Hematopoietic multipotent progenitor cell treated with erythropoietin and hydrocortisone succinate and interleukin-3 and kit ligand, for 17 days (in vitro differentiated cells): ENCODE data around the gene RBMS3.
"Not testable (repeated sequence)": the region's sequence is repeated elsewhere in the genome, so short reads cannot be mapped to it uniquely, and the experiment has no call there.

Experiments used
- DNase-seq: peaks from one replicate; pipeline ENCODE4 v3.0.0-alpha.2; 2015; ENCODE audit warnings: low spot score

Gene RBMS3

GRCh38 chr3:29280404-29281093 lies at the start of gene RBMS3:
Gene RBMS3 (plus strand): TSS chr3:29281071.
- DNase-seq = no peak

- DNase-seq = not testable (repeated sequence)
Observed at GRCh38 chr3:29233126-29233525, 47.7 kb upstream of the RBMS3 start.

- no peak for DNase-seq
Observed at GRCh38 chr3:29236146-29236840, 44.6 kb upstream of the RBMS3 start.

- no peak for DNase-seq
Observed at GRCh38 chr3:29239376-29239775, 41.5 kb upstream of the RBMS3 start.

- DNase-seq = no peak
Observed at GRCh38 chr3:29240248-29240647, 40.6 kb upstream of the RBMS3 start.

- DNase-seq = no peak
Observed at GRCh38 chr3:29240887-29241286, 40.0 kb upstream of the RBMS3 start.

GRCh38 chr3:29241855-29242254 lies 39.0 kb upstream of the RBMS3 start:
- no peak for DNase-seq

GRCh38 chr3:29242296-29242695 lies 38.6 kb upstream of the RBMS3 start:
- no peak for DNase-seq

- no peak for DNase-seq
Observed at GRCh38 chr3:29245441-29245840, 35.4 kb upstream of the RBMS3 start.

- DNase-seq = no peak
Observed at GRCh38 chr3:29247088-29247745, 33.7 kb upstream of the RBMS3 start.

GRCh38 chr3:29249829-29250345 lies 31.0 kb upstream of the RBMS3 start:
- DNase-seq = no peak

GRCh38 chr3:29255854-29256696 lies 24.8 kb upstream of the RBMS3 start:
- DNase-seq = no peak

GRCh38 chr3:29258161-29258560 lies 22.7 kb upstream of the RBMS3 start:
- DNase-seq = no peak

- no peak for DNase-seq
Observed at GRCh38 chr3:29261119-29261518, 19.8 kb upstream of the RBMS3 start.

- no peak for DNase-seq
Observed at GRCh38 chr3:29263476-29263875, 17.4 kb upstream of the RBMS3 start.

GRCh38 chr3:29265509-29266072 lies 15.3 kb upstream of the RBMS3 start:
- DNase-seq = no peak

GRCh38 chr3:29267226-29267625 lies 13.6 kb upstream of the RBMS3 start:
- DNase-seq = no peak

GRCh38 chr3:29268651-29269050 lies 12.2 kb upstream of the RBMS3 start:
- DNase-seq = no peak

GRCh38 chr3:29270752-29271151 lies 10.1 kb upstream of the RBMS3 start:
- DNase-seq = no peak

- no peak for DNase-seq
Observed at GRCh38 chr3:29271475-29271874, 9.4 kb upstream of the RBMS3 start.

- no peak for DNase-seq
Observed at GRCh38 chr3:29274667-29275066, 6.2 kb upstream of the RBMS3 start.

- no peak for DNase-seq
Observed at GRCh38 chr3:29275309-29275708, 5.6 kb upstream of the RBMS3 start.
